Endothelial cell of umbilical vein (primary cell): ENCODE measurements around the gene SYK. TPM values are rescaled to one million over a fixed set of nuclear protein-coding genes. Genes with fewer than 3 reads are reported as not detected.

ENCODE experiments used
- BruUV-seq: library from RNA; stranded (reverse); fragments of 400-500 nt; replicated peaks from 2 replicates; lab custom pipeline; 2021; lab: Mats Ljungman, UMichigan
- CTCF ChIA-PET: fragments of 300-600, 350-600 bp; sonication (Branson Sonifier 250); formaldehyde crosslinking; loops from one replicate; lab custom pipeline; 2021; ENCODE audit warnings: antibody characterized with exemption, inconsistent platforms; lab: Charles Lee
- POLR2A ChIA-PET: fragments of 300-600, 350-600 bp; sonication (Branson Sonifier 250); formaldehyde crosslinking; loops from one replicate; lab custom pipeline; 2021; ENCODE audit warnings: antibody characterized with exemption, inconsistent platforms; lab: Charles Lee
- DNase-seq: peaks from one replicate; pipeline ENCODE4 v3.0.0-alpha.2; 2011; ENCODE audit warnings: low read depth, low spot score
- FAIRE-seq: peaks from 2 replicates; lab custom pipeline; 2011; peaks lifted over from hg19 to GRCh38; lab: Jason Lieb, UNC
- H2AFZ ChIP-seq: 2 replicates; pipeline ENCODE4 v1.6.0; 2012; ENCODE audit warnings: low read depth, low read length, control low read depth, inconsistent platforms
- H3K27ac ChIP-seq: 2 replicates; pipeline ENCODE4 v1.5.1; 2011; ENCODE audit warnings: low read depth, mild to moderate bottlenecking, control low read depth, low read length, moderate library complexity; ENCODE audit not compliant: insufficient read depth
- H3K27me3 ChIP-seq, 2 experiments: 2 replicates each; pipeline versions ENCODE4 v1.6.0 to v1.6.1; 2011; ENCODE audit warnings: low read length in 2 of 2, mixed read lengths in 1 of 2; ENCODE audit not compliant: control insufficient read depth in 2 of 2, insufficient read depth in 2 of 2
- H3K36me3 ChIP-seq, 2 experiments: 2 replicates in 1 of 2; 3 replicates in 1 of 2; pipeline ENCODE4 v1.5.1; 2011; ENCODE audit warnings: low read length in 2 of 2, mild to moderate bottlenecking in 1 of 2, moderate library complexity in 1 of 2; ENCODE audit not compliant: control insufficient read depth in 2 of 2, insufficient read depth in 2 of 2; ENCODE audit errors: extremely low read depth in 1 of 2
- H3K4me1 ChIP-seq: 3 replicates; pipeline ENCODE4 v1.5.1; 2011; ENCODE audit warnings: mild to moderate bottlenecking, low read length; ENCODE audit not compliant: control insufficient read depth, insufficient read depth; ENCODE audit errors: extremely low read depth
- H3K4me2 ChIP-seq: 2 replicates; pipeline ENCODE4 v1.6.1; 2011; ENCODE audit warnings: low read length, control low read depth, mixed read lengths; ENCODE audit not compliant: insufficient read depth
- H3K4me3 ChIP-seq, 3 experiments: fragments of 200-600 bp in 1 of 3; sonication (generic), shearing (Covaris generic) in 1 of 3; replicated peaks in 1 of 3; 2 replicates each; pipeline ENCODE4 v1.5.1; 2011 to 2016; ENCODE audit warnings: control low read depth in 3 of 3, low read length in 3 of 3, mild to moderate bottlenecking in 2 of 3, inconsistent platforms in 1 of 3, low read depth in 1 of 3, moderate library complexity in 1 of 3; ENCODE audit not compliant: insufficient read depth in 1 of 3
- H3K79me2 ChIP-seq: 2 replicates; pipeline ENCODE4 v1.6.0; 2012; ENCODE audit warnings: low read length, inconsistent platforms; ENCODE audit not compliant: control insufficient read depth, insufficient read depth
- H3K9ac ChIP-seq: replicated peaks from 2 replicates; pipeline ENCODE3; 2011; ENCODE audit warnings: low read length, control low read depth; ENCODE audit not compliant: insufficient read depth; ENCODE audit errors: extremely low read depth
- H3K9me1 ChIP-seq: replicated peaks from 3 replicates; pipeline ENCODE4 v1.6.0; 2011; ENCODE audit warnings: mild to moderate bottlenecking, low read length; ENCODE audit not compliant: control insufficient read depth, insufficient read depth; ENCODE audit errors: extremely low read depth
- H3K9me3 ChIP-seq: replicated peaks from 2 replicates; pipeline ENCODE4 v1.5.1; 2012; ENCODE audit warnings: low read length, inconsistent platforms; ENCODE audit not compliant: control insufficient read depth, insufficient read depth
- H4K20me1 ChIP-seq: replicated peaks from 2 replicates; pipeline ENCODE3; 2011; ENCODE audit warnings: mild to moderate bottlenecking, low read length; ENCODE audit not compliant: control insufficient read depth, insufficient read depth; ENCODE audit errors: extremely low read depth
- CTCF ChIP-seq, 2 donors: IDR thresholded peaks; 1 replicate in 1 of 2; 2 replicates in 1 of 2; pipeline ENCODE4 v1.5.1; 2011; ENCODE audit warnings: low read length in 2 of 2, mild to moderate bottlenecking in 2 of 2, moderate library complexity in 2 of 2, control low read depth in 1 of 2, inconsistent platforms in 1 of 2, low read depth in 1 of 2; ENCODE audit not compliant: insufficient read depth in 1 of 2; ENCODE audit errors: extremely low read depth in 1 of 2
- EZH2 ChIP-seq: IDR thresholded peaks from 2 replicates; pipeline ENCODE4 v1.6.1; 2012; ENCODE audit warnings: borderline replicate concordance, low read depth, mild to moderate bottlenecking, moderate library complexity, low read length, inconsistent platforms; ENCODE audit not compliant: severe bottlenecking
- FOS ChIP-seq: IDR thresholded peaks from 2 replicates; pipeline ENCODE4 v1.6.1; 2011; ENCODE audit warnings: mild to moderate bottlenecking, low read length, moderate library complexity, borderline replicate concordance; ENCODE audit not compliant: insufficient read depth
- GATA2 ChIP-seq: IDR thresholded peaks from 2 replicates; pipeline ENCODE4 v1.7.0; 2011; ENCODE audit warnings: low read depth, mild to moderate bottlenecking, moderate library complexity, mixed read lengths, low read length; ENCODE audit not compliant: insufficient read length, insufficient read depth
- JUN ChIP-seq: IDR thresholded peaks from 2 replicates; pipeline ENCODE4 v1.6.1; 2011; ENCODE audit warnings: borderline replicate concordance, low read depth; ENCODE audit not compliant: insufficient read length, insufficient read depth
- MAX ChIP-seq: IDR thresholded peaks from 2 replicates; pipeline ENCODE4 v1.6.1; 2011; ENCODE audit not compliant: insufficient read depth, insufficient read length
- MYC ChIP-seq: IDR thresholded peaks from one replicate; pipeline ENCODE4 v1.6.1; 2011; ENCODE audit warnings: mild to moderate bottlenecking, low read depth, low read length
- POLR2A ChIP-seq: IDR thresholded peaks from 2 replicates; pipeline ENCODE4 v1.6.1; 2012; ENCODE audit warnings: low read depth, mild to moderate bottlenecking, control low read depth, low read length
- POLR2AphosphoS5 ChIP-seq: IDR thresholded peaks from 2 replicates; pipeline ENCODE4 v1.6.1; 2012; ENCODE audit warnings: low read depth, mild to moderate bottlenecking, control low read depth, low read length, moderate library complexity; ENCODE audit not compliant: insufficient read depth
- dilution Hi-C: fragments of 300-500 bp; cut with MboI; formaldehyde crosslinking; loops from one replicate; pipeline ENCODE4 v1.15.0; 2019; ENCODE audit warnings: low sequenced_read_pairs; ENCODE audit not compliant: extremely low pct_ligation_motif_present
- intact Hi-C: fragments of 100-400 bp; cut with micrococcal nuclease; formaldehyde crosslinking; loops from one replicate; pipeline ENCODE4 v1.10.0; 2022
- polyA plus RNA-seq, 4 experiments: library from polyadenylated mRNA; depleted of rRNA in 3 of 4; stranded (reverse) in 3 of 4; unstranded in 1 of 4; fragments of >200 nt; gene quantifications; 2 replicates each; pipeline versions ENCODE4 v1.2.1 to v1.2.3, GENCODE V29; 2011 to 2012; ENCODE audit warnings: missing spikeins in 1 of 4
- total RNA-seq: library from RNA; stranded (reverse); gene quantifications from 2 replicates; pipeline ENCODE4 v1.2.3, GENCODE V29; 2021

Gene SYK
- total and polyA plus RNA-seq, 2 donors (not counting 3 experiments of a cell fraction or from before 2014, with no cell fraction given) = not detected

GRCh38 chr9:90888941-90889340 lies 87.3 kb downstream of the SYK start:
- Histone ChIP-seq H3K36me3 (no peaks in the 10 kb centered on the region), H2AFZ (no peak overlapping the region), H3K4me1 (no peaks in the 10 kb centered on the region), H3K9me3 (no peaks in the 10 kb centered on the region), H3K9ac (no peak overlapping the region), H3K79me2 (no peaks in the 10 kb centered on the region), H3K27ac (no peak overlapping the region), H3K4me2 (no peak overlapping the region), H3K27me3 (peaks cover 2 to 8% of the 10 kb centered on the region in 2 experiments), H4K20me1 (no peaks in the 10 kb centered on the region), H3K9me1 (no peaks in the 10 kb centered on the region), H3K4me3 (no peak overlapping the region)
- no TSS peak for BruUV-seq
- DNase-seq (no peak), FAIRE-seq (no peak)
- intact Hi-C loops (no loop called here), dilution Hi-C loops (no loop called here)
- CTCF ChIA-PET = interaction anchor here (1.5 kb wide), 1 partner anchor 1291 kb away, joined by 4 read pairs; no protein-coding TSS in a partner anchor
- POLR2A ChIA-PET = no interaction called here
- no peak for TF ChIP-seq FOS
- TF ChIP-seq GATA2 = no peak
- TF ChIP-seq MYC = no peak
- TF ChIP-seq EZH2 = no peak
- no peak for TF ChIP-seq POLR2A
- no peak for TF ChIP-seq POLR2AphosphoS5

- POLR2A ChIA-PET = no interaction called here
- Histone ChIP-seq H3K4me1 (no peaks in the 10 kb centered on the region), H3K4me2 (no peak overlapping the region), H3K36me3 (no peaks in the 10 kb centered on the region), H3K4me3 (no peak overlapping the region), H3K79me2 (no peaks in the 10 kb centered on the region), H3K9me3 (no peaks in the 10 kb centered on the region), H2AFZ (no peak overlapping the region), H3K27ac (no peak overlapping the region), H4K20me1 (no peaks in the 10 kb centered on the region), H3K9me1 (no peaks in the 10 kb centered on the region), H3K9ac (no peak overlapping the region), H3K27me3 (peaks cover 2 to 8% of the 10 kb centered on the region in 2 experiments)
- no TSS peak for BruUV-seq
- intact Hi-C loops = no loop called here
- dilution Hi-C loops = no loop called here
- FAIRE-seq (no peak), DNase-seq (no peak)
- TF ChIP-seq FOS (no peak), GATA2 (no peak), MAX (no peak), JUN (no peak), MYC (no peak), EZH2 (no peak), CTCF (IDR thresholded peaks at IDR 0.05; ENCODE audit: extremely low read depth in 1 of 2, insufficient read depth in 1 of 2, low read depth in 1 of 2, low read length in 2 of 2) (no peak), POLR2AphosphoS5 (no peak), POLR2A (no peak)
- CTCF ChIA-PET = interaction anchor here (0.7 to 1.5 kb wide), 4 partner anchors 21 to 1292 kb away, joined by 3 to 5 read pairs (median 4); no protein-coding TSS in a partner anchor
These were observed 88.7 kb downstream of the SYK start for GRCh38 chr9:90890146-90890810.
